HG02840 (cell line): ENCODE measurements around the gene NEAT1.
A peak's percentile ranks its signal among the peaks of the same experiment; 100 is the strongest.

Source experiments
- ATAC-seq: cut with Tn5 transposase; IDR thresholded peaks from one replicate; pipeline ENCODE4 v1.9.1; 2021; ENCODE audit warnings: mild to moderate bottlenecking, moderate library complexity, moderate number of reproducible peaks; ENCODE audit not compliant: unreplicated experiment, low FRiP score

Gene NEAT1

DNA sequence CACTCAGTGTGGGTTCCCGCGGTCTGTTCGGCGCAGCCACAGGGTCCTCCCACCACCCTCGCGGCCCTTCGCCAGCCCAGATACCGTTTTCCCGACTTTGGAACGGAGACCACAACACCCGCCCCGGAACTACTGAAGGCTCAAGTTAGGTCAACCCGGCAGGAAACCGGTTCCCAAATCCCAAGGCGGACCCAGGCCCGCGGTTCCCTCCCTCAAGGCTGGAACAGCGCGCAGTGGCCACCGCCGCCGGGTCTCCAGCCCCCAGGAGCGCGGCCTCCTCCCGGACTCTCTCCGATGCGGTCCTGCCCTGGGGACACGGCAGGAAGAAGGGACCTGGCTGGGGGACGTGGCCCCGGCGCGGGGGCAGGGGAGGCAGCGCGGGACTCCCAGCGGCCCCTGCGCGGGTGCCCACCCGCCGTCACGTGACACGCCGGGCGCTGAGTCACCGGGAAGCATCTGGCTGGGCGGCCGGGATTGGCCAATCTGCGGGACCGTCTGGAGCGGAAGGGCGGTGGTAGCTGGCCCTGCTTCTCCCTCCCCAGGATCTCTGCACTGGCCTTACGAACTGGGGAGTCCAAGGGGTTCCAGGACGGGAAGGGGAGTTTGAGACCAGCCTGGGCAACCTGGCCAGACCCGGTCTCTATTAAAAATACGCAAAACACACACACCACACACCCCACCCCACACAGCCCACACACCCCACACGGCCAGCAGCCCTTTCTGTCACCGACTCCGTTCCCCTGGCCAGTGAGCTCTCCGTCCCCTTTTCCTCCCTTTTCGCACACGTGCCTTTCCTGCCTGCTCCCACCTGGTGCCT, 54.8 kb downstream of the NEAT1 start:
- ATAC-seq = peak; percentile 78

DNA sequence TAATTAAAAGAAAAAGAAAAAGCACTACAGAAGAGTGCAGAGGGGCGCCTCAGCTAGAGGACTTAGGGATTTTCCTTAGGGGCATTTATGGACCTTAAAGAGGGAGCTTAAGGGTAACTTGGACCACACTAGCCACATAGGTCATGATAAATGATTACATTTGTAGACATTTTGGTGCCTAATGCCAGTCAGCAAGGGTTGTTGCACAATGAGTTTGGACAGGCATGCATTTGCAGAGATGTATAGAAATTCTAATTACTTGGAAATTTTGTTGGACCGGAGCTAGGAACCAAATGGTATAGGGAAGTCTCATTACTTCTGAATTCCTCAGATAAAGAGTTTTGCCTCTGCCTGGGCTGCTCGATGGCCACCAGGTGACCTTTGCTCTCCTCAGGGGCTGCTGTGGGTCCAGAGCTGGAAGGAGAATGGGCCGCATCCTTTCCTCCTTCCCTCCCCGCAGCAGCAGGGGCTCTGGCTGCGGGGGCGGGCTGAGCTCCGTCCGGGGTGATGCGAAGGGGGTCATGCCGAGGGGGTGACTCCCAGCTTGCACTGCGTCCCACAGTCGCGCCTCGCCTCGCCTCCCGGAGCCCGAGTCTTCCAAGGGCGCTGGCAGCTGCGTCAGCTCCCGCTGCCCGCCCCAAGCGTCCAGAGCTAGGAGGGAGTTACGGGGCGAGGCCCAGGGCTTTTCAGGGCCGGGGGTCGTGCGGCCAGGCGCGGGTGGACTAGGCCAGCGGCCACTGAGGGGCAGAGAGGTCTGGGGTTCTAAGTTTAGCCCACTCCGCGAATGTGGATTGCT, 56.0 kb downstream of the NEAT1 start:
- no peak for ATAC-seq

- ATAC-seq = no peak
Observed at GRCh38 chr11:65479184-65480145, 56.9 kb downstream of the NEAT1 start.

DNA sequence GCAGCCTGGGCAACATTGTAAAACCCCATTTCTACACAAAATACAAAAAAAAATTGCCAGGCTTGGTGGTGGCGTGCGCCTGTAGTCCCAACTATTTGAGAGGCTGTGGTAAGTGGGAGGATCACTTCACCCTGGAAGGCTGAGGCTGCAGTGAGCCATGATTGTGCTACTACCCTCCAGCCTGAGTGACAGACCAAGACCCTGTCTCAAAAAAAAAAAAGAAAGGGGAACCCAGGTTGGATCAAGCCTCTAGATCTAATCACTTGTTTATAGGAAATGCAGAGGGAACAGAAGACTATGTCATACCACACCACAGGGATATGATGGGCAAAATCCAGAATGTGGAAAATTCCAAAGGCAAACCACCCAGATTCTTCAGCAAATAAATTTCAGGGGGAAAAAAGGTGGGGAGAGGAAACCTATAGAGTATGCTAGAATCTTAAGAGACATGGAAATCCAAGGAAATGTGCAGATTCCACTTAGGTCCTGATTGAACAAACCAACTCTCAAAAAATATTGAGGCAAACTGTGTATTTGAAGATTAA, 59.8 kb downstream of the NEAT1 start:
- ATAC-seq = no peak

DNA sequence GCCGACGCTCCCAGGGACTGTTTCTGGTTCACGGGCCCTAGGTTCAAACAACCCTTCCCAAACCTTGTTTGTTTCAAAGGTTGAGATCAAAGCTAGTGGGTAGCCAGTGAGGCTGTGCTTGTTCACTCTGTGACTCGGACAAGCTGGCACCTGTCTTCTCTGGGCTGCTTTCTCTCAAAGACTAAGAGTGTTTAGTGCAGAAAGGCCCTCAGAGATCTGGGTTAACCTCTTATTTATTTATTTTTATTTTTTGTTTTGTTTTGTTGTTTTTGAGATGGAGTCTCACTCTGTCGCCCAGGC, 63.3 kb downstream of the NEAT1 start:
- no peak for ATAC-seq

- no peak for ATAC-seq
Observed at GRCh38 chr11:65486570-65487466, 64.2 kb downstream of the NEAT1 start.

DNA sequence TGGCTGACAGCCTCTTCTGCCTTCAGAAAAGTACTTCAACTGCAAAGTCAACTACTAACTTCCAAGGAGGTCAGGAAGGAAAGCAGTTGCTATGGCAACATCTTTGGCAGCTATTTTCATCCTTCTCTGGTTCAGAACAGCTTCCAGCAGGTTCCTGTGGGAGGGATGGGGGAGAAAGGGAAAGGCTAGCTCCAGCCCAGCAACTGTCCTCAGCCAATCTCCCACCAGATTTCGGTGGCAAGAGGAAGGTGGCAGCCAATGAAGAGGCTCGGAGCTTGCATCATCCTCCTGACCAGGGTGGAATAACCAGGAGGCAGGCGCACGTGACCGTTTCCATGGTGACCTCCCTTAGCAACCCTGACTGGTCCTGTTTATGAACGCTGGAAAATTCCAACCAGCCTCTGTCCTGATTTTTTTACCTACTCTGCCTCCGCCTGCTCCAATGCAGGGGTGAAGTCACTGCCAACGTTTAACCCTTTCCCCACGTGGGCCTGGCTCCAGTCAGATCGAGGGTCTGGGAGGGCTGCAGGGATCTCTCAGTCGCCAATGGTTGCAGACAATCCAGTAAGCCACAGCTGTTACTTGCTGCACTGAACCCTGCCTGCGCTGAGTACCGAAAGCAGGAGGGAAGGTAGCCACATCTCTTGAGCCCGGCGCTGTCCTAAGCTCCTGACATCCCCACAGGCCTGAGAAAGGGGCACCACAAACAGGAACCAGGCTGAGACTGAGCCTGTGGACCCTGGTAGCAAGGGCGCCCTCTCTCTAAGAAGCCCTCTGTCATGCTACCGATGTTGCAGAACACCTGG, 65.1 kb downstream of the NEAT1 start:
- ATAC-seq = no peak

GRCh38 chr11:65488273-65489034, 65.9 kb downstream of the NEAT1 start:
- no peak for ATAC-seq

DNA sequence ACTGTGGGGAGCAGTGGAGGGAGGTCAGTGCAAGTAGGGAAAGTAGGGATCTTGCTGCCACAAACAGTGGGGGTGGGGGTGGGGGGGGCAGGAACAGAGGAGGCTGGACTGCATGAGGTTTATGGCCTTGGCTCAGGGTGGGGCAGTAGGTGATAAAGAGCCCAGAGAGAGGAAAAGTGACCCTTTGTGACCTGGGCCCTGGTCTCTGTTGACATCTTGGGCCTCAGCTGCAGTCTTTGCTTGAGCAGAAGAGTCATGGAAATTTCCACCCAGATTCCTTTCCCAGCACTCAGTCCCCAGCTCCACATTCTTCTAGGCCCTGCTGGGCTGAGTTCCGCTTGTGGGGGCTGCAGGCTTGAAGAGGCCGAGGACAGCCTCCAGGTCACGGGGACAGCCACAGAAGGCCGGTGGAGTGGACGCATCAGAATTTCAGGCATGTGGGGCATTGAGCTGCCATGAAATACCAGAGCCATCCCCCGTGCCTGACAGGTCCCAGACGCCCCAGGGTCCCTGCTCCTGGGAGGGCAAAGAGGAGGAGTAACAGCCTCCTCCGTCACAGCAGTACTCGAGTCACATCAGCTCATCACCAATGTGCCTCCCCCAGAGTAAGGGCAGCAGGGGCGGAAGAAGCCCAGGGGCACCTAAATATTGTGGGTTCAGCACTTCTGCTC, 66.6 kb downstream of the NEAT1 start:
- no peak for ATAC-seq

DNA sequence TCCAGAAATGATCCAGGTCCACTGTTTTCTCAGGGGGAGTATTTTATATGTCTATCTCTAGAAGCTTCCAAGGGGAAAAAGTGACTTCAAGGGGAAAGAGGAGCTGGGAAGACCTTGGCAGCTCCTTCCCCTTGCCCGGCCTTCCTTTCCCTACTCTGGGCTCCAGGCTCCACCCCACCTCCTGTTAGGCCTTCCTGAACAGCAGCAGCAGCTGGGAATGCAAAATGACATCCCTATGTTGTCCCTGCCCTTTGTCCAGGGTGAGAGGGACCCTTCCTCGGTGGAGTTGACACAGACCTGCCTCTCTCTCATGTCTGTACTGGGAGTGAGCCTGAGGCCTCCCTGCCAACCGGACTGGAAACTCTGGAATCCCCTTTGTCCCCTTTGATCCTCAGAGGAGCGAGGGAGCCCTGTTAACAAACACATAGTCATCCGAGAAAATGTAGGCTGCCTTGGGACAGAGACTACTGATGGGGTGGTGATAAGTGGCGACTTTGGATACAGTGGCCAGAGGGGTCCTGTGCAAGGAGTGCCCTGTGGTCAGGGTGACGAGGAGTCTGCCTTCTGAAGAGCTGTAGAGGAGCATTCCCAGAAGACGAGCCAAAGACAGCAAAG, 67.2 kb downstream of the NEAT1 start:
- ATAC-seq = no peak

- no peak for ATAC-seq
Observed at GRCh38 chr11:65491163-65491465, 68.5 kb downstream of the NEAT1 start.

GRCh38 chr11:65491614-65492386, 69.2 kb downstream of the NEAT1 start:
- no peak for ATAC-seq

DNA sequence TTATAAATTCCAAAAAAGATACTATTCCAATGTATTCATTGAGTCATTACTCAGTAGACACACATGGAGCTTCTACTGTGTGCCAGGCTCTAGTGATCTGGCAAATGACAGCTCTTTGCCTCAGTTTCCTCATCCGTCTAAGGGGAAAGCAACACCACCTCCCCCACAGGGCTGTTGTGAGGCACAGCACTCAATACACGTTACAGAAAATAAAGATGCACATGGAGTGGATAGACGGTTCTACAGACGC, 69.7 kb downstream of the NEAT1 start:
- ATAC-seq = no peak

- no peak for ATAC-seq
Observed at GRCh38 chr11:65492637-65493366, 70.2 kb downstream of the NEAT1 start.

- ATAC-seq = no peak
Observed at GRCh38 chr11:65493367-65494176, 71.0 kb downstream of the NEAT1 start.
